ENCODE measurements around the gene SLC16A6. TPM values are rescaled to one million over a fixed set of nuclear protein-coding genes. Genes with fewer than 3 reads are reported as not detected.
A peak's percentile ranks its signal among the peaks of the same experiment; 100 is the strongest.
"Not testable (repeated sequence)": the region's sequence is repeated elsewhere in the genome, so short reads cannot be mapped to it uniquely, and the experiment has no call there.

The SLC16A6 gene
- total RNA-seq, 1 donor from 2014 or later = 1.1 TPM

DNA sequence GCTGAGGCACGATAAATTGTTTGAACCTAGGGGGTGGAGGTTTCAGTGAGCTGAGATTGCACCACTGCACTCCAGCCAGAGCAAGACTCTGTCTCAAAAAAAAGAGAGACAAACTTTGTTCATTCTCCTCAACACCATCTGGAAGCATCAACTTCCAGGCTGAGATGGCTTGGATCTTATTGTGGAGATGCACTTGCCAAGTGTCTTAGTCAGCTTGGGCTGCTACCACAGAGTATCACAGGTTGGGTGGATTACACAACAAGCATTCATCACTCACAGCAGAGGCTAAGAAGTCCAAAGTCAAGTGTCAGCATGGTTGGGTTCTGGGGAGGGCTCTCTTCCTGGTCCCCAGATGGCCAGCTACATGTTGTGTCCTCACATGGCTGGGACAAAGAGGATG is 58.2 kb downstream of the SLC16A6 start:
- DNase-seq (ENCODE audit: low spot score); intact Hi-C loops (cut with DNase I): not testable (repeated sequence)

DNA sequence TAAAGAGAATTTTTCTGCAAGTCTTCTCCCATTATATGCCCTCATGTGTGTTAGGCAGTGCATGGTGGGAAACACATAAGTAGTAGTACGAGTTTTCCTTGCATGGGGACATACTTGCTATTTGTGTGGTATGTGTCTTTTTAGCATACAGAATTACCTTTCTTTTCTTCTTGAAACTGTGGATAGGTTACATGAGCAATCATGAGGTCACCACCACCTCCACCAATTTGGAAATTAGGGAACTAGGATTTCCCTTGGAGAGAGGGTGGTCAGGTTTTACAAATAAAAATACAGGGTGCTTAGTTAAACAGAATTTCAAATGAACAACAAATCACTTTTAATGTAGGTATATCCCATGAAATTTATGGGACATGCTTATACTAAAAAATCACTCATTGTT is 59.4 kb downstream of the SLC16A6 start:
- DNase-seq (ENCODE audit: low spot score) (no peak), ATAC-seq (no peak)
- intact Hi-C loops (cut with DNase I) = no loop called here

More for the DNA sequence above, 58.2 kb downstream of the SLC16A6 start:
- peak; percentile 82 for ATAC-seq

DNA sequence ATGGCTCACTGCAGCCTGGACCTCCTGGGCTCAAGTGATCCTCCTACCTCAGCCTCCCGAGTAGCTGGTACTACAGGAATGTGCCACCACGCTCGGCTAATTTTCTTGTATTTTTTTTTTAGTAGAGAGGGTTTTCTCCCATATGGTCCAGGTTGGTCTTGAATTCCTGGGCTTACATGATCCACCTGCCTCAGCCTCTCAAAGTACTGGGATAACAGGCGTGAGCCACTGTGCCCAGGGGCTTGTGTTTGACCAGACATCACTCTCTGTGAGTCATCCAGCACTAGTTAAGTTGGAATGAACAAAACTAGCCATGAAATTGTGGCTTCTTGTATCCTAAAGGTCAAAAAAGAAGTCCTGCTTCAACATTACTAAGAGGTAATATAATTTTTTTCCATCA is 59.8 kb downstream of the SLC16A6 start:
- ATAC-seq; intact Hi-C loops (cut with DNase I); DNase-seq (ENCODE audit: low spot score): not testable (repeated sequence)

DNA sequence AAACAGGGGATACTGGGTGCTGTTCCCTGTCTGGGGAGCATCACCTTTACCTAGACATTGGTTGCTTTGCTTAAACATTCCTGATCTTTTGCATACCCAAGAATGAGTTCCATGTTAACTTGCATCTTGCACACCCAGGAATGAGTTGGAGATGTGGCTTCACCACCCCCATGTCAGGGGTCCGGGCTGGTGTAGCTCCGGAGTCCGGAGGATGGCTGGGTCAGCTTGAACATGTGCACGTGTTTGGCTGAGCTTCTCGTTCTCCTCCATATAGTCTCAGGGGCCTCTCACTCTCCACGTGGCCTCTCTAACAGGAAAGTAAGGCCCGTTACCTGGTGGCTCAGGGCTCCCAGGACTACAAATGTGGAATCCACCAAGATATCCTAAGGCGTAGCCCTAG is 61.3 kb downstream of the SLC16A6 start:
- DNase-seq (ENCODE audit: low spot score) = no peak
- intact Hi-C loops (cut with DNase I) = no loop called here
- no peak for ATAC-seq

DNA sequence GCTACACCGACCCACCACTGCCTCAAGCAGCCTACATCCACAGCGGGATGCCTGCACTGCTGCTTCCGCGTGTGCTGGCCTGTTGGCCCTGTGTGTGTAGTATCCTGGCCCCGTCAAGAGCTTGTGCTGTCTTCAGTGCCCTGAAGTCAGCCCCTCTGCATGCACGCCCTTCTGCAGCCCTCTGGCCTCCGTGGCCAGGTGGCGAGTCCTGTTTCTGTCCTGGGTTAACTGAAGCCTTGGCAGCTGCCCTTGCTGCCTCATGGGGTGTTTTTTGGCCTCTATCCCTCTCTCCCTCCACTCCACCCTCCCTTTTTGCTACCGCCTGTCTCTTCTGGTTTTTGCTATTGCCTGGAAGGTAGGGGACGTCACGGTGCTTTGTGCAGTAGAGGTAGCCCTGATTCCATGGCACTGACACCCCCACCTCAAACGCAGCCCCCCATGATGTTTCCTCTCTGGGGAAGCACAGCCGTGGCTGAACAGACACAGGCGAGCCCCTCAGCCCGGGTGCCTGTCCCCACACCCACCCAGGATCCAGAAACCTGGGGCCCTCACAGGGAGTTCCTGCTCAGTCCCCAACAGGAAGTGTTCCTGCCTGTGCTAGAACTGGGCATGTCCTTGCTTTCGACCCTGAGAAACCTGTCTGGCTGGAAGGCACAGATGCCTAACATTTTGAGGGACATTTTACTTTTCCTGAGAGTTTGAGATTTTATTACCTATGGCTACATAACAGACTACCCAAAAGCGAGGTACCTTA is 61.9 kb downstream of the SLC16A6 start:
- intact Hi-C loops (cut with DNase I) = no loop called here
- ATAC-seq (no peak), DNase-seq (ENCODE audit: low spot score) (no peak)

DNA sequence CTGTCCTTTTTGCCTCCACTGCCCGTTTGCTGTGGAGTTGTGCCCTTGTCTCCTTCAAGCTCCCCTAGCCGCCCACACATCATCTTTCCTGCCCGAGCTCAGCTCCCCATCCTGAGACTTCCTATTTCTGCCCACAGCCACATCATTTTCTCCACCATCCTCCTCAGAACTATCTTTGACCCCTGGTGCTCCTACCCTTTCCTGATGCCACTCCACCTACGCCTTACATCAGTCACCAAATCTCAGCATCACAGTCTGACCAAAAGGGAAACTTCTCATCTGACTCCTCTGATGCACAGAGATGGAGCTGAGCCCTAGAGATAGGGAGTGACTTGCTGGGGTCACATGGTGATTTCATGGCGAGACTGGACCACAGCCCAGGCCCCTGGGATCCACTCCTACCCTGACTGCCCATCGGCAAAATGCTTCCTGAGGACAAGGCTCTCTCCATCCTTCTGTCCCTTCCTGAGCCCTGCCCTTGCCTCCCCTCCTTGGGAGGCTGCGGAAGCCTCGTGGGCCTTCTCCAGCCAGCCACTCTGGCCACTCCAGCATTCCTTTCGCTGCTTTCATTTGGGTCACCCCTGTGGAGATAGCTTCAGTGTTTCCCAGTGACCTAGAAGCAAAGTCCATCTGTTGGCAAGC is 62.8 kb downstream of the SLC16A6 start:
- ATAC-seq; intact Hi-C loops (cut with DNase I); DNase-seq (ENCODE audit: low spot score): not testable (repeated sequence)

DNA sequence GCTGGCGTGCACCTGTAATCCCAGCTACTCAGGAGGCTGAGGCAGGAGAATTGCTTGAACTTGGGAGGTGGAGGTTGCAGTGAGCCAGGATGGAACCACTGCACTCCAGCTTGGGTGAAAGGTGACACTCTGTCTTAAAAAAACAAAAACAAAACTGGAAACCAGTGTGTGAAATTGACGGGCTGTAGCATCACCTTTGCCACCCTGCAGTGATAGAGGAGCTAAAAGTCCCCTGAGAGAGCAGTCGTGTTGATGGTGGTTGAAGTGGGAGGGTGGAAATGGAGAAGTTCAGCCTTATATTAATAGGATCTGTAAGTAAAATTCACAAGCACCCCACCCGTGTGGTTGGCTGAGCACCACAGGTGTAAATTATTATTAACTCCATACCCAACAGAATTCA is 65.9 kb downstream of the SLC16A6 start:
- ATAC-seq; intact Hi-C loops (cut with DNase I); DNase-seq (ENCODE audit: low spot score): not testable (repeated sequence)

DNA sequence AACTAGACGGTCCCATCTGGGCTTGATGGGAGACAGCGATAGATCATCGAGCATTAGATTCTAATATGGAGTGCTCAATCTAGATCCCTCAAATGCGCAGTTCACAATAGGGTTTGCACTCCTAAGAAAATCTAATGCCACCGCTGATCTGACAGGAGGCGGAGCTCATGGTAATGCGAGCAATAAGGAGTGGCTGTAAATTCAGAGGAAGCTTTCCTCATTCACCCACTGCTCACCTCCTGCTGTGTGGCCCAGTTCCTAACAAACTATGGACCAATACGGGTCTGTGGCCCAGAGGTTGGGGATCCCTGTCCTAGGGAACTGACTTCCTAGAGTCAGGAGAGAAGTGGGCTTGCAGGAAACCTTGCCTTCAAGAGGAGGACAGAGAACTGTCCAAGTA is 68.3 kb downstream of the SLC16A6 start:
- ATAC-seq = no peak
- intact Hi-C loops (cut with DNase I) = no loop called here

DNA sequence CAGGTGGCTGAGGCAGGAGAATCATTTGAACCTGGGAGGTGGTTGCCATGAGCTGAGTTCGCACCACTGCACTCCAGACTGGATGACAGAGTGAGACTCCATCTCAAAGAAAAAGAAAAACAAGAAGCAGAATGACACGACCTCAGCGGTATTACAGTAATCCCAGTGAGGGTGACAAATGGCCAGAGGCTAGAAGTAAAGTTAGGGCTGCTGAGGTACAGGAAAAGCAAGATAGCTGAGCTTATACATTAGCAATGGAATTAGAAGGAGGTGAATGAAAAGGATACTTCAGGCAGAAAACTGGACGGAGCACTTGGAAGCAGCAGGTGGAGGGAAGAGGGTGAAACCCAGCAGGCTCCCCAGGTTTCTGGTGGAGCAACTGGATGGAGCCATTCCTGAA is 69.1 kb downstream of the SLC16A6 start:
- no peak for ATAC-seq
- intact Hi-C loops (cut with DNase I) = no loop called here
- no peak for DNase-seq (ENCODE audit: low spot score)

More for the DNA sequence above, 68.3 kb downstream of the SLC16A6 start:
- no peak for DNase-seq (ENCODE audit: low spot score)

DNA sequence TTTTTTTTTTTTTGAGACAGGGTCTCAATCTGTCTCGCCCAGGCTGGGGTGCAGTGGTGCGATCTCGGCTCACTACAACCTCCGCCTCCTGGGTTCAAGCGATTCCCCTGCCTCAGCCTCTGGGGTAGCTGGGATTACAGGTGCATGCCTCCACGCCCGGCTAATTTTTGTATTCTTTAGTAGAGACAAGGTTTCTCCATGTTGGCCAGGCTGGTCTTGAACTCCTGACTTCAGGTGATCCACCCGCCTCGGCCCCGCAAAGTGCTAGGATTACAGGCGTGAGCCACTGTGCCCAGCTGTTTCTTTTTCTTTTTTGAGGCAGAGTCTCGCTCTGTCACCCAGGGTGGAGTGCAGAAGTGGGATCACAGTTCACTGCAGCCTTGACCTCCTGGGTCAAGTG is 70.1 kb downstream of the SLC16A6 start:
- DNase-seq (ENCODE audit: low spot score); intact Hi-C loops (cut with DNase I); ATAC-seq: not testable (repeated sequence)

DNA sequence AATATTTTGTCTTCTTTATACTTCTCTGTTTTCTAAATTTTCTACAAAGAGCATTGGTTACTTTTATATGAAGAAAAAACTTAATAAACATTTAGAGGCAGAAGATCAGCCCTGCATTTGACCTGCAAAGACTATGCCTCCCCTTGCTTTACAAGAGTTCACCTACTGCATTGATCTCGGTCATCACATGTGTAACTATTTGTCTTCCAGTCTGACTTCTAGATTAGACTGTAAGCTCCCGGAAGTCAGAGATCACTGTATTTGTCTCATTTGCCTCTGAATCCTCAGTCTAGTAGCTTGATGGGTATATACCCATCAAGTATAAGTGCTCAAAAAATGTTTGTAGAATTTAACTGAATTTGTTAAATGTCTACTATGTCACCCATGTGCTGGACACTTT is 70.7 kb downstream of the SLC16A6 start:
- ATAC-seq; intact Hi-C loops (cut with DNase I); DNase-seq (ENCODE audit: low spot score): not testable (repeated sequence)

DNA sequence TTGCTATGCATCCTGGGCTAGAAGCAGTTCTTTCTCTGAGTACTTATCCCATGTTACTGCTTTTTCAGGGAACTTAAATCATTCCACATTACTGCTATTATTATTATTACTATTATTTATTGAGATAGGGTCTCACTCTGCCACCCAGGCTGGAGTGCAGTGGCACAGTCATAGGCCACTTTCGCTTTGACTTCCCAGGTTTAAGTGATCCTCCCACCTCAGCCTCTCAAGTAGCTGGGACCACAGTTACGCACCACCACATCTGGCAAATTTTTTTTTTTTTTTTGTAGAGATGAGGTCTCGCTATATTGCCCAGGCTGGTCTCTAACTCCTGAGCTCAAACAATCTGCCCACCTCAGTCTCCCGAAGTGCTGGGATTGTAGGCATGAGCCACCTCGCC is 71.5 kb downstream of the SLC16A6 start:
- DNase-seq (ENCODE audit: low spot score); intact Hi-C loops (cut with DNase I); ATAC-seq: not testable (repeated sequence)

Other genes with a start within 250 kb of the SLC16A6 start
- gene AMZ2, start 43.1 kb downstream of the SLC16A6 start, total RNA-seq = 62.1 TPM
- 7.0 TPM for gene ARSG, start 368 bp upstream of the SLC16A6 start, total RNA-seq
- 46.5 TPM for gene WIPI1, start 166.4 kb upstream of the SLC16A6 start, total RNA-seq
- 320 TPM for gene PRKAR1A, start 221.3 kb upstream of the SLC16A6 start, total RNA-seq